Stimulated activated CD8-positive, alpha-beta memory T cell treated with anti-CD3 and anti-CD28 coated beads, Interleukin-15, amount 100 ng/mL, for 48 hours (primary cell): Measurements from ENCODE around the gene CD1D.
"Not testable (repeated sequence)": the region's sequence is repeated elsewhere in the genome, so short reads cannot be mapped to it uniquely, and the experiment has no call there.

ENCODE experiments used
- DNase-seq, 2 donors: peaks; one replicate each; pipeline ENCODE4 v3.0.0-alpha.2; 2020; ENCODE audit warnings: low read depth in 2 of 2

CD1D gene

GRCh38 chr1:158180741-158181576 lies at the start of gene CD1D:
CD1D (plus strand) TSS chr1:158180895; CDS start chr1:158181102, 207 bp downstream.
- DNase-seq, result no peak

- DNase-seq, result no peak
Observed at GRCh38 chr1:158131217-158131616, 49.5 kb upstream of the CD1D start.

- no peak for DNase-seq
Observed at GRCh38 chr1:158140764-158141192, 39.9 kb upstream of the CD1D start.

GRCh38 chr1:158145173-158145719 lies 35.4 kb upstream of the CD1D start:
- no peak for DNase-seq

- DNase-seq, result no peak
Observed at GRCh38 chr1:158146165-158146564, 34.5 kb upstream of the CD1D start.

GRCh38 chr1:158146739-158147138 lies 34.0 kb upstream of the CD1D start:
- DNase-seq, result no peak

GRCh38 chr1:158147401-158147800 lies 33.3 kb upstream of the CD1D start:
- no peak for DNase-seq

- DNase-seq, result no peak
Observed at GRCh38 chr1:158147869-158148268, 32.8 kb upstream of the CD1D start.

GRCh38 chr1:158148468-158148867 lies 32.2 kb upstream of the CD1D start:
- no peak for DNase-seq

- DNase-seq, result no peak
Observed at GRCh38 chr1:158149175-158149574, 31.5 kb upstream of the CD1D start.

GRCh38 chr1:158149577-158150269 lies 31.0 kb upstream of the CD1D start:
- DNase-seq, result peak; percentile 63 to 66

- no peak for DNase-seq
Observed at GRCh38 chr1:158150523-158150922, 30.2 kb upstream of the CD1D start.

GRCh38 chr1:158153179-158153578 lies 27.5 kb upstream of the CD1D start:
- no peak for DNase-seq

- DNase-seq, result no peak
Observed at GRCh38 chr1:158153746-158154444, 26.8 kb upstream of the CD1D start.

GRCh38 chr1:158154501-158154900 lies 26.2 kb upstream of the CD1D start:
- no peak for DNase-seq

GRCh38 chr1:158155673-158156072 lies 25.0 kb upstream of the CD1D start:
- DNase-seq, result no peak

- no peak for DNase-seq
Observed at GRCh38 chr1:158159597-158159996, 21.1 kb upstream of the CD1D start.

GRCh38 chr1:158161446-158161845 lies 19.2 kb upstream of the CD1D start:
- no peak for DNase-seq

GRCh38 chr1:158163000-158163947 lies 17.4 kb upstream of the CD1D start:
- DNase-seq, result no peak

- DNase-seq, result no peak
Observed at GRCh38 chr1:158169105-158169504, 11.6 kb upstream of the CD1D start.

- not testable (repeated sequence) for DNase-seq
Observed at GRCh38 chr1:158175915-158176314, 4.8 kb upstream of the CD1D start.
